Left ventricle myocardium inferior (tissue), 1 donor: ENCODE results near the gene NINJ2. TPM values are rescaled to one million over a fixed set of nuclear protein-coding genes. Genes with fewer than 3 reads are reported as not detected.
"Not testable (repeated sequence)": the region's sequence is repeated elsewhere in the genome, so short reads cannot be mapped to it uniquely, and the experiment has no call there.

ENCODE experiments used
- DNase-seq: peaks from one replicate; pipeline ENCODE4 v3.0.0-alpha.2; 2020
- H3K27ac ChIP-seq: fragments of 200-600 bp; replicated peaks from 2 replicates; pipeline ENCODE4 v1.8.0; 2021
- H3K27me3 ChIP-seq: fragments of 200-600 bp; 2 replicates; pipeline ENCODE4 v1.8.0; 2021; ENCODE audit warnings: low read depth
- H3K36me3 ChIP-seq: fragments of 200-600 bp; 2 replicates; pipeline ENCODE4 v1.8.0; 2021
- H3K4me1 ChIP-seq: fragments of 200-600 bp; 2 replicates; pipeline ENCODE4 v1.8.0; 2021
- H3K4me3 ChIP-seq: fragments of 200-600 bp; 2 replicates; pipeline ENCODE4 v1.8.0; 2021; ENCODE audit warnings: mild to moderate bottlenecking, moderate library complexity
- H3K9me3 ChIP-seq: fragments of 200-600 bp; replicated peaks from 2 replicates; pipeline ENCODE4 v1.8.0; 2021
- intact Hi-C: fragments of 100-400 bp; cut with micrococcal nuclease; formaldehyde crosslinking; loops from one replicate; pipeline ENCODE4 v1.11.0; 2022
- total RNA-seq: library from RNA; stranded (reverse); fragmentation: NEBNext Ultra II Directional; extraction: Animal tissue kit (Norgen Biotek cat#: 25700); gene quantifications from one replicate; pipeline ENCODE4 v1.2.1, GENCODE V29; 2021
- TF ChIP-seq, protein P1 (sequence below): fragments of 200-600 bp; IDR thresholded peaks from 2 replicates; pipeline ENCODE4 v1.8.0; 2021; ENCODE audit warnings: antibody characterized with exemption, mild to moderate bottlenecking, borderline replicate concordance
- donor health status: DM: no; HTN: yes; CAD: no; lungs with severe emphysema.

The NINJ2 gene
- total RNA-seq, 1 donor from 2014 or later = 4.6 TPM

DNA sequence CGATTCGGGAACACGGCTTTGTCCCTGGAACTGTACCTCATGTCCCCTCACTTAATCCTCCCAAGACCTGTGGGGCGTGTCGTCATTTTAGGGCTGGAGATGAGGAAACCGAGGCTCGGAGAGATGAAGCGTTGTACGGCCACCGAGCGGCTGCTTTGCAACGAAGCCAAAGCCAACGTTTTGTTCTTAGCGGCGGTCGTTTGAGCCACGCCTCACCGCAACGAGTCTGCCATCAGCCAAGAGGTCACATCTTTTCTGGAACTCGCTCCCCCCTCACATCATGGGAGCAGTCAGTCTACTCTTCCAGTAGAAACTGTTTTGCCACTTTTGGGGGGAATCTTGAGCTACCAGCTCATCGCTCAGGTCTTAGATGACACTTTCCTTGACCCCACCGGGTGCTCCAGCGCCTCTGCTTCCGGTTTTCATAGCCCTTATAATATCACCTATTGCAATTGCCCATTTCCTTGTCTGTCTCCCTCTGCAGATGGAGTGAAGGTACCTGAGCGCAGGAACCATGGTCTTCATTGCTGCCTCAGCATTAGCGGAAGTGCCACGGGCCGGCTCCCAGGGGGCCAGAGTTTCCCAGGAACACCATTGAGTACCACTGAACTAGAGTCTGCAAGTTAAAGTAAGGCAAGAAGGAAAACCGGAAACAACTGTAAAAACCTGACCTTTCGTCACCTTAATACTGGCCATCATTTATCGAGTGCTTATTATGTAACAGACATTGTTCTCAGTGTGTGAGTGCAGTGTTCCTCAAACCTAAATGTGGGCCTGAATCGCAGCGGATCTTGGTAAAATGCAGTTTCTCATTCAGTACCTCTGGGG is 19.6 kb downstream of the NINJ2 start:
- H3K4me1 ChIP-seq = peaks cover 65% of the 10 kb centered on the region
- peak overlapping the region; percentile 100 for H3K27ac ChIP-seq
- intact Hi-C loops = loop anchor here (10.0 kb wide), 1 partner anchor 111 kb away; the partner anchor contains the start of gene WNK1
- H3K9me3 ChIP-seq = no peaks in the 10 kb centered on the region
- no peaks in the 10 kb centered on the region for H3K36me3 ChIP-seq
- H3K4me3 ChIP-seq = peak overlapping the region; percentile 79
- DNase-seq = peak; percentile 53
- H3K27me3 ChIP-seq = no peaks in the 10 kb centered on the region
- TF ChIP-seq, protein P1, sequence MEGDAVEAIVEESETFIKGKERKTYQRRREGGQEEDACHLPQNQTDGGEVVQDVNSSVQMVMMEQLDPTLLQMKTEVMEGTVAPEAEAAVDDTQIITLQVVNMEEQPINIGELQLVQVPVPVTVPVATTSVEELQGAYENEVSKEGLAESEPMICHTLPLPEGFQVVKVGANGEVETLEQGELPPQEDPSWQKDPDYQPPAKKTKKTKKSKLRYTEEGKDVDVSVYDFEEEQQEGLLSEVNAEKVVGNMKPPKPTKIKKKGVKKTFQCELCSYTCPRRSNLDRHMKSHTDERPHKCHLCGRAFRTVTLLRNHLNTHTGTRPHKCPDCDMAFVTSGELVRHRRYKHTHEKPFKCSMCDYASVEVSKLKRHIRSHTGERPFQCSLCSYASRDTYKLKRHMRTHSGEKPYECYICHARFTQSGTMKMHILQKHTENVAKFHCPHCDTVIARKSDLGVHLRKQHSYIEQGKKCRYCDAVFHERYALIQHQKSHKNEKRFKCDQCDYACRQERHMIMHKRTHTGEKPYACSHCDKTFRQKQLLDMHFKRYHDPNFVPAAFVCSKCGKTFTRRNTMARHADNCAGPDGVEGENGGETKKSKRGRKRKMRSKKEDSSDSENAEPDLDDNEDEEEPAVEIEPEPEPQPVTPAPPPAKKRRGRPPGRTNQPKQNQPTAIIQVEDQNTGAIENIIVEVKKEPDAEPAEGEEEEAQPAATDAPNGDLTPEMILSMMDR = no peak

DNA sequence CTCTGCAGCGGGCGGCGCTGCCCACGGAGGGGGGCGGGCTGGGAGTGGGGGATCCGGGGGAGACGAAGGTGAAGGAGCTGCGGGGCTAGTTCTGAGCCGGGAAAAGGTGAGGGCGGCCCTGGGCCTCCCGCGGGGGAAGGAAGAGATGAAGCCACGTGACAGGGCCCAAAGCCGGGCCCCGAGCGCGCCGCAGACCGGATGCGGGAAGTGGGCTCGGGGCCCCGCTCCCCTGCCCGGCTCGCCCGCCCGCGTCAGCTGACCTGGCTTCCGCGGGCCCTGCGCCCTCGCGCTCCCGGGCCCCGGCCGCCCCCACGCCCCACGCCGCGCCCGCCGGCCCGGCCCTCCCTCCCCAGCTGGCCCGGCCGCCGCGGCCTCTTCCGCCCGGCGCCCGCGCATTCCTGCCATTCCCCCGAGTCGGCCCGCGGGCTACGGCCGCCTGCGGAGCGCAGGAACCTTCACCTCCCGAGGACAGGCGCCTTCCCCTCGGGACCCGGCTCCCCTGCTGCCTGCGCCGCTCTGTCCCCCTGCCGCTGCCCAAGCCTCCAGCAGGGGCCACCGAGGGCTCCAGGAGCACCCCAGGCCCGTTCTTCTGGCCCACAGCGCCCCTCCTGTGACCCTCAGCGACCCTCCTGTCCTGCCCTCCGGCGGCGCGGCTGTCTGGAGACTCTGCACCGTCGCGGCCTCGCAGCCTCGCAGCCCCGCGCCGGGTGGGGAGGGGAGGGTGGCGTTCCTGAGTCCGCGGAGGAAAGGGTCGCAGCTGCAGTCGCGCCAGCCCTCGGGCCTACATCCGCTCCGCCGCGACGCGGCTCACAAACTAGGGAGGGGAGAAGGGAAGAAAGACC is 20.4 kb downstream of the NINJ2 start:
- Histone ChIP-seq H3K27ac (peak overlapping the region; percentile 100), H3K9me3 (no peaks in the 10 kb centered on the region), H3K4me1 (peaks cover 63% of the 10 kb centered on the region), H3K4me3 (peak overlapping the region; percentile 79), H3K36me3 (no peaks in the 10 kb centered on the region), H3K27me3 (no peaks in the 10 kb centered on the region)
- intact Hi-C loops = loop anchor here (10.0 kb wide), 1 partner anchor 112 kb away; the partner anchor contains the start of gene WNK1
- TF ChIP-seq, protein P1 = peak; percentile 54
- peak; percentile 82 for DNase-seq

DNA sequence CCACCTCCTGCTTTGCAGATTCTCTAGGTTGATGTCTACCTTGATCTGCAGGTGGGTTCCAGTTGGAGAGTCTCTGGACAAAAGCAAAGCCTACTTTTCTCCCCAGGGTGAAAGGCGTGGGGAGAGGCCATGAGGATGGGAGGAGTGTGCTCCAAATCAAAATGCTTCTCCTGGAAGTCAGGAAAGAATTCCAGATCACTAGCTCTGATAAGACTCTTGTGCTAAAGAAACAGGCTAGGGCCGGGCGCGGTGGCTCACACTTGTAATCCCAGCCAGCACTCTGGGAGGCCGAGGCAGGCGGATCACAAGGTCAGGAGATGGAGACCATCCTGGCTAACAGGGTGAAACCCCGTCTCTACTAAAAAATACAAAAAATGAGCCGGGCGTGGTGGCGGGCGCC is 21.9 kb downstream of the NINJ2 start:
- H3K27me3 ChIP-seq, DNase-seq, H3K4me3 ChIP-seq, H3K9me3 ChIP-seq, H3K36me3 ChIP-seq: not testable (repeated sequence)
- peaks cover 48% of the 10 kb centered on the region for H3K4me1 ChIP-seq
- intact Hi-C loops = loop anchor here (10.0 kb wide), 1 partner anchor 113 kb away; the partner anchor contains the start of gene WNK1
- H3K27ac ChIP-seq = peak overlapping the region; percentile 100

GRCh38 chr12:640773-641172 is 22.5 kb downstream of the NINJ2 start:
- no peak overlapping the region for H3K4me3 ChIP-seq
- no peaks in the 10 kb centered on the region for H3K27me3 ChIP-seq
- peaks cover 43% of the 10 kb centered on the region for H3K4me1 ChIP-seq
- no peaks in the 10 kb centered on the region for H3K9me3 ChIP-seq
- peak overlapping the region; percentile 100 for H3K27ac ChIP-seq
- TF ChIP-seq, protein P1 = no peak
- no peak for DNase-seq
- H3K36me3 ChIP-seq = no peaks in the 10 kb centered on the region
- intact Hi-C loops = loop anchor here (10.0 kb wide), 1 partner anchor 114 kb away; the partner anchor contains the start of gene WNK1

DNA sequence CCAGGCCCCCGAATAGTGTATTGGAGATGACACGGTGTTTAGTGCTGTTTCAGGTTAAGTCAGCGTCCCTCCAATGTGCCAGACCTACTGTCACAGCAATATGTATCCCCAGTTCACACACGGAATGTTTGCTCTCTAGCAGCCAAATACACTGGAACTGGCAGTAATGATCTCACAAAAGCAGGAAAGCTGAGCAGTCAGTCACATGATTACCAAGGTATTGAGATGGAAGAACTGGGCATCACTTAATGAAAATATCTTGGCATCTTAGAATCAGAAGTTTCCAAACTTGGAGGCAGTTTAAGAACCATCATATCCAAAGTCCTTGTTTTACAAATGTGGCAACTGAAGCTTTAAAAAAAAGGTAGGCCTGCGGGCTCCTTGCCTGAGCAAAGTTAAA is 23.3 kb downstream of the NINJ2 start:
- TF ChIP-seq, protein P1 = no peak
- no peak overlapping the region for H3K4me3 ChIP-seq
- peak overlapping the region; percentile 100 for H3K27ac ChIP-seq
- H3K4me1 ChIP-seq = peaks cover 35% of the 10 kb centered on the region
- no peaks in the 10 kb centered on the region for H3K27me3 ChIP-seq
- intact Hi-C loops = loop anchor here (10.0 kb wide), 1 partner anchor 115 kb away; the partner anchor contains the start of gene WNK1
- H3K36me3 ChIP-seq = no peaks in the 10 kb centered on the region
- no peaks in the 10 kb centered on the region for H3K9me3 ChIP-seq
- no peak for DNase-seq
